CD14-positive monocyte (primary cell): ENCODE measurements around the gene CTSD. TPM values are rescaled to one million over a fixed set of nuclear protein-coding genes. Genes with fewer than 3 reads are reported as not detected.

ENCODE experiments used
- DNase-seq, 3 donors: peaks; one replicate each; pipeline ENCODE4 v3.0.0-alpha.2; 2011 to 2022
- H2AFZ ChIP-seq: 2 replicates; pipeline ENCODE4 v1.6.0; 2012; ENCODE audit warnings: mild to moderate bottlenecking, low read depth, low read length, inconsistent platforms; ENCODE audit not compliant: insufficient read depth, poor library complexity, severe bottlenecking
- H3K27ac ChIP-seq, 2 donors: 1 replicate in 1 of 2; 2 replicates in 1 of 2; pipeline ENCODE4 v1.5.1; 2012 to 2013; ENCODE audit warnings: low read length in 2 of 2, control low read depth in 1 of 2, inconsistent platforms in 1 of 2, low read depth in 1 of 2, mild to moderate bottlenecking in 1 of 2
- H3K27me3 ChIP-seq, 2 donors: one replicate each; pipeline versions ENCODE4 v1.6.0 to v1.6.1; 2011 to 2013; ENCODE audit warnings: low read length in 2 of 2; ENCODE audit not compliant: control insufficient read depth in 2 of 2, insufficient read depth in 2 of 2
- H3K36me3 ChIP-seq, 2 donors: replicated peaks in 1 of 2; 1 replicate in 1 of 2; 2 replicates in 1 of 2; pipeline versions ENCODE4 v1.5.1 to v1.6.1; 2012 to 2013; ENCODE audit warnings: low read length in 2 of 2, control low read depth in 1 of 2, inconsistent platforms in 1 of 2, mild to moderate bottlenecking in 1 of 2; ENCODE audit not compliant: insufficient read depth in 2 of 2, control insufficient read depth in 1 of 2
- H3K4me1 ChIP-seq, 2 donors: 1 replicate in 1 of 2; 2 replicates in 1 of 2; pipeline versions ENCODE4 v1.5.1 to v1.6.1; 2012 to 2013; ENCODE audit warnings: low read length in 2 of 2, control low read depth in 1 of 2, inconsistent platforms in 1 of 2, mild to moderate bottlenecking in 1 of 2, moderate library complexity in 1 of 2; ENCODE audit not compliant: insufficient read depth in 2 of 2, control insufficient read depth in 1 of 2
- H3K4me2 ChIP-seq: replicated peaks from 2 replicates; pipeline ENCODE3; 2012; ENCODE audit warnings: low read length, moderate library complexity, mild to moderate bottlenecking; ENCODE audit not compliant: poor library complexity, severe bottlenecking; ENCODE audit errors: extremely low read depth
- H3K4me3 ChIP-seq, 3 experiments: fragments of 200-600 bp in 1 of 3; sonication (generic) in 1 of 3; replicated peaks in 1 of 3; 1 replicate in 2 of 3; 2 replicates in 1 of 3; pipeline ENCODE4 v1.5.1; 2011 to 2013; ENCODE audit warnings: low read length in 3 of 3, mild to moderate bottlenecking in 3 of 3, control low read depth in 2 of 3, low read depth in 2 of 3, inconsistent platforms in 1 of 3, moderate library complexity in 1 of 3
- H3K79me2 ChIP-seq: 2 replicates; pipeline ENCODE4 v1.6.0; 2012; ENCODE audit warnings: mild to moderate bottlenecking, control low read depth, inconsistent platforms, low read length, moderate library complexity; ENCODE audit not compliant: insufficient read depth
- H3K9ac ChIP-seq: 2 replicates; pipeline ENCODE4 v1.6.0; 2017; ENCODE audit warnings: low read length, mild to moderate bottlenecking; ENCODE audit not compliant: insufficient read depth, poor library complexity, severe bottlenecking
- H3K9me3 ChIP-seq, 2 donors: replicated peaks in 1 of 2; 1 replicate in 1 of 2; 2 replicates in 1 of 2; pipeline versions ENCODE4 v1.5.1 to v1.6.1; 2012 to 2013; ENCODE audit warnings: low read length in 2 of 2, control low read depth in 1 of 2; ENCODE audit not compliant: control insufficient read depth in 1 of 2, insufficient read depth in 1 of 2
- H4K20me1 ChIP-seq: 2 replicates; pipeline ENCODE4 v1.6.0; 2012; ENCODE audit warnings: mild to moderate bottlenecking, low read length, control low read depth, moderate library complexity; ENCODE audit not compliant: insufficient read depth
- H3K27ac Mint-ChIP-seq, 7 donors: one replicate each; pipeline ENCODE4 v1.8.0; 2020; ENCODE audit warnings: mild to moderate bottlenecking in 7 of 7, mixed read lengths in 7 of 7, moderate library complexity in 6 of 7, inconsistent platforms in 2 of 7
- H3K27me3 Mint-ChIP-seq, 3 donors: one replicate each; pipeline ENCODE4 v1.8.0; 2021 to 2022; ENCODE audit warnings: low read depth in 3 of 3, mild to moderate bottlenecking in 3 of 3, mixed read lengths in 3 of 3, moderate library complexity in 3 of 3, inconsistent platforms in 1 of 3
- H3K36me3 Mint-ChIP-seq, 2 donors: one replicate each; pipeline ENCODE4 v1.8.0; 2020; ENCODE audit warnings: mixed read lengths in 2 of 2, inconsistent platforms in 1 of 2, mild to moderate bottlenecking in 1 of 2
- H3K4me1 Mint-ChIP-seq: one replicate; pipeline ENCODE4 v1.8.0; 2020; ENCODE audit warnings: mild to moderate bottlenecking, mixed read lengths
- H3K4me3 Mint-ChIP-seq, 2 donors: one replicate each; pipeline ENCODE4 v1.8.0; 2020; ENCODE audit warnings: mild to moderate bottlenecking in 2 of 2, mixed read lengths in 2 of 2, moderate library complexity in 1 of 2
- H3K9me3 Mint-ChIP-seq, 7 donors: one replicate each; pipeline ENCODE4 v1.8.0; 2020 to 2022; ENCODE audit warnings: mixed read lengths in 7 of 7, mild to moderate bottlenecking in 6 of 7, moderate library complexity in 6 of 7, inconsistent platforms in 2 of 7
- CTCF ChIP-seq: fragments of 200-600 bp; IDR thresholded peaks from one replicate; pipeline ENCODE4 v1.8.0; 2022; ENCODE audit warnings: antibody characterized with exemption, mild to moderate bottlenecking
- WGBS: methylation state at CpG from one replicate; pipeline ENCODE4 v1.1.5; 2013; ENCODE audit warnings: missing lambda C conversion rate; ENCODE audit not compliant: insufficient coverage; 5-methylcytosine and 5-hydroxymethylcytosine counted together
- intact Hi-C, 2 donors: fragments of 100-400 bp; cut with micrococcal nuclease; formaldehyde crosslinking; loops; one replicate each; pipeline versions ENCODE4 v1.15.0 to v1.15.1; 2023
- polyA plus RNA-seq, 3 donors: library from polyadenylated mRNA; depleted of rRNA in 1 of 3; unstranded in 2 of 3; stranded (reverse) in 1 of 3; fragments of 300-500 nt in 2 of 3; fragments of >200 nt in 1 of 3; fragmentation: Illumina TruSeq in 2 of 3; gene quantifications; 1 replicate in 2 of 3; 2 replicates in 1 of 3; pipeline ENCODE4 v1.2.3, GENCODE V29; 2012 to 2021

CTSD gene
- polyA plus RNA-seq, 3 donors = 835 to 1,372 (median 855) TPM

GRCh38 chr11:1779034-1779805, 15.5 kb upstream of the CTSD start:
- H3K27me3 Mint-ChIP-seq = peaks cover 1 to 9% (median 2%) of the 10 kb centered on the region in 3 donors
- Histone ChIP-seq H3K27me3 (no peaks in the 10 kb centered on the region), H3K79me2 (no peaks in the 10 kb centered on the region), H2AFZ (no peak overlapping the region), H3K4me3 (no peak overlapping the region), H3K9ac (no peak overlapping the region), H4K20me1 (no peaks in the 10 kb centered on the region), H3K36me3 (no peaks in the 10 kb centered on the region), H3K27ac (peak overlapping the region in 1 of 2 donors; percentile 92), H3K4me1 (peaks cover 84 to 88% of the 10 kb centered on the region in 2 donors), H3K9me3 (no peaks in the 10 kb centered on the region), H3K4me2 (no peak overlapping the region)
- no peak for TF ChIP-seq CTCF
- peaks cover 2 to 9% of the 10 kb centered on the region in 2 donors for H3K36me3 Mint-ChIP-seq
- H3K9me3 Mint-ChIP-seq = peaks cover 0 to 4% (median 2%) of the 10 kb centered on the region in 7 donors
- 88% methylated on average over 17 of the region's 17 CpGs for WGBS
- peak overlapping the region in 5 of 7 donors; percentile 58 to 98 (median 96) for H3K27ac Mint-ChIP-seq
- intact Hi-C loops = no loop called here
- H3K4me3 Mint-ChIP-seq = no peak overlapping the region
- peaks cover 86% of the 10 kb centered on the region for H3K4me1 Mint-ChIP-seq
- DNase-seq = no peak

GRCh38 chr11:1778141-1778911, 14.6 kb upstream of the CTSD start:
- no peak overlapping the region for H3K4me3 ChIP-seq
- no peaks in the 10 kb centered on the region for H3K36me3 ChIP-seq
- Mint-ChIP-seq H3K9me3 (peaks cover 0 to 4% (median 2%) of the 10 kb centered on the region in 7 donors), H3K4me3 (no peak overlapping the region), H3K27me3 (peaks cover 1 to 5% (median 2%) of the 10 kb centered on the region in 3 donors), H3K27ac (peak overlapping the region; percentile 91 to 97 (median 95)), H3K36me3 (peaks cover 6 to 9% of the 10 kb centered on the region in 2 donors), H3K4me1 (peaks cover 86% of the 10 kb centered on the region)
- 38% methylated on average over 3 of the region's 14 CpGs for WGBS
- no peak overlapping the region for H2AFZ ChIP-seq
- H3K79me2 ChIP-seq = no peaks in the 10 kb centered on the region
- H3K4me2 ChIP-seq = peak overlapping the region; percentile 4
- intact Hi-C loops = no loop called here
- TF ChIP-seq CTCF = no peak
- peak in 2 of 3 donors; percentile 34 to 50 for DNase-seq
- H3K9ac ChIP-seq = peak overlapping the region; percentile 56
- H3K27ac ChIP-seq = peak overlapping the region; percentile 89 to 92
- H3K4me1 ChIP-seq = peaks cover 85 to 88% of the 10 kb centered on the region in 2 donors
- H3K9me3 ChIP-seq = no peaks in the 10 kb centered on the region
- H4K20me1 ChIP-seq = no peaks in the 10 kb centered on the region
- no peaks in the 10 kb centered on the region for H3K27me3 ChIP-seq
